ENCODE results near the gene DHRS12.

The DHRS12 gene, protein sequence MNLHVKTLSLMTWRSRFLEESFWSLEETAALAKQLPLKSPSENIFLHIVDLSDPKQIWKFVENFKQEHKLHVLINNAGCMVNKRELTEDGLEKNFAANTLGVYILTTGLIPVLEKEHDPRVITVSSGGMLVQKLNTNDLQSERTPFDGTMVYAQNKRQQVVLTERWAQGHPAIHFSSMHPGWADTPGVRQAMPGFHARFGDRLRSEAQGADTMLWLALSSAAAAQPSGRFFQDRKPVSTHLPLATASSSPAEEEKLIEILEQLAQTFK

DNA sequence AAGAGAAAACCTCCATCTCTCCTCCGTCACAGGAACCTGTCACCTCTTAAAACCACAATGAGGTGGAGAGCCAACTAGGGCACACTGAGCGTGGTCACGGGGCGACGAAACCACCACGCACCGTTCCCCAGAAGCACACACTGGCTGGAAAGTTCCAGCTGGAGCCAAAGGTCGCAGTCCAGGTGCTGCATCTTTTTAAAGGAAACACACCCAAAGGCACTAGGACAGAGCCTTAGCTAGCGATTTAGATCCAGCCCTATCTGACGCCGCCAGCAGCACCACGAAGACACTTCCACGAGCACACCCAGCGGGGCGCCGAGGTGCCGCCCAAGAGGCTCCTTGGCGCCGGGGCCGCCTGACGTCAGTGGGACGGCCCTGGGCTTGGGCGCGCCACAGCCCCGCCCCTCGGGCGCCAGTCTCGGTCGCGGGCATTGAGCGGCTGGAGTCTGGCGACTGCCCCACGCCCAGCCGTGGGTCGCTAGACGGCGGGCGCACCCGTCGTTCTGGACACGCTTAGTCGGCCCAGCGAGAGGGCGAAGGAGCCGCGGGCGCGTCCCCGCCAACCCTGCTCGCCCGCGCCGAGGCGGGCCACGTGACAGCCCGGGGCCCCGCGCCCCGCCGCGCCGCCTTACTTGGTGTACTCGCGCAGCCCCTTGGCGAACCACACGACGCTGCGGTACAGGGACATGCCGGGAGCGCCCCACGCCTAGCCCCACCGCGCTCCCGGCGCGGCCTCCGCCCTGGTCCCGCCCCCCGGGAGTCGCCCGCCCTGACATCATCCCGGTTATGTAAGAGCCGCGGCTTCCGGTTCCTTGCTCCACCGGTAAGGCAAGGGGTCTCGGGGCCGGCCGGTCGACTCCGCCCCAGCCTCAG lies at the start of gene DHRS12:
Gene DHRS12, minus strand, starts transcription at position 742 of the 873 bp plus-strand sequence. CDS start 4,504 bp downstream, outside the sequence.
- Histone ChIP-seq H3K27me3 (ENCODE audit: control insufficient read depth, insufficient read depth, low read length) (no peaks in the 10 kb centered on the region), H3K36me3 (ENCODE audit: control insufficient read depth, insufficient read depth, low read length) (no peaks in the 10 kb centered on the region), H3K9ac (ENCODE audit: low read depth, low read length) (peak within 1 kb of the TSS; percentile 70), H3K4me1 (ENCODE audit: control insufficient read depth, insufficient read depth, low read length) (peaks cover 25% of the 10 kb centered on the region), H3K9me3 (ENCODE audit: control insufficient read depth, insufficient read depth, low read length) (no peaks in the 10 kb centered on the region), H3K4me3 (ENCODE audit: low read depth, low read length) (peak within 1 kb of the TSS; percentile 85)

DNA sequence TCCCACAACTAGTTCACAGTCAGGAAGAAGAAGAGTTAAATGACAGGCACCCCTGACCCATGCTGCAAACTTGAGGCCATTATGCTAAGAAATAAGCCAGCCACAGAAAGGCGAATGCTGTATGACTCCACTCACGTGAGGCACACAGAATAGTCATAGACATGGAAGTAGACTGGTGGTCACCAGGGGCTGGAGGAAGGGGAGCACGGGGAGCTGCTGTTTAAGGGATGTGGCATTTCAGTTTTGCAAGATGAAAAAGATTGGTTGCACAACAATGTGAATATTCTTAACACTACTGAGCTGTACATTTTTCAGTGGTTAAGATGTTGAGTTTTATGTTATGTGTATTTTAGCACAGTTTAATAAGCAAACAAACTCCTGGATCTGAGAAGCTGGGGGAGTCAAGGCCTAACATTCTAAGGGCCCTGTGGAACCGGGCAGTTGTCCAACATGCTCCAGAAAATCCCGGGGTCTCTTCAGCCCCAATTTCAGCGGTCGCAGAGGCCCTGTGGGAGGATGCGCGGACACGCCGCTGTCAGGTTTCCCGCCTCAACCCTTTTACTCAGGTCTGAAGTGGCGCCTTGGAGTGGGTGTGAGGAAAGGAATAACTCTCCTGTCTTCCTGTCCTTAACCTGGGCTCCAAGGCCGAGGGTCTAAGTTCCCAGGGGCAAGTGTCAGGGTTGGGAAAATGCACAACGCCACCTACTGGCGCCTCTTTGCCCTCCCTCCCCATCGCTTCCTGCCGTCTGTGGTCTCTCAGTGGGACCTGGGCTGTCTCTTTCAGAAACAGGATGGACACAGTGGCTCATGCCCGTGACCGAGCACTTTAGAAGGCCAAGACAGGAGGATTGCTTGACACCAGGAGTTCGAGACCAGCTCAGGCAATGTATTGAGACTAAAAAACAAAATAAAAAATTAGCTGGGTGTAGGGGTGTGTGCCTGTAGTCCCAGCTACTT lies 45.5 kb upstream of the DHRS12 start:
- peaks cover 2% of the 10 kb centered on the region for H3K27me3 ChIP-seq (ENCODE audit: control insufficient read depth, insufficient read depth, low read length)
- H3K36me3 ChIP-seq (ENCODE audit: control insufficient read depth, insufficient read depth, low read length) = no peaks in the 10 kb centered on the region
- H3K9me3 ChIP-seq (ENCODE audit: control insufficient read depth, insufficient read depth, low read length) = no peaks in the 10 kb centered on the region
- peaks cover 6% of the 10 kb centered on the region for H3K4me1 ChIP-seq (ENCODE audit: control insufficient read depth, insufficient read depth, low read length)
- no peak overlapping the region for H3K9ac ChIP-seq (ENCODE audit: low read depth, low read length)
- H3K4me3 ChIP-seq (ENCODE audit: low read depth, low read length) = no peak overlapping the region

DNA sequence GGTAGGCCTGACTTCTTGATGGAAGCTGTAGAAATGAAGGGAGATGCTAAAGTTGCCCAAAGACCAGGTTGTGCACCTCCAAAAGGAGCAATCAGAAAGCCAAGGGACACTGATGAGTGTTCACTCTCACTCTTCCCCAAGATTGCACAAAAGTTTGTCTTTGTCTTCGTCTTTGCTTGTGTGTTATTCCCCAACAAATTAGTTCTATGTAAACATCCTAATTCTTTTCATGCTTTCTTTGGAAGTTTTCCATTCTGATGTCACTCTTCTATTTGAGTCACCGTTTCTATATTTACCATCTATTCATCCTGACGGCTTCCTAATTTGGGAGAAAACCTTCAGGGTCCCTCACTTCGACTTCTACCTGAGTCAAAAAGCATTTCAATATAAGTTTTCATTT lies 44.7 kb upstream of the DHRS12 start:
- no peak overlapping the region for H3K9ac ChIP-seq (ENCODE audit: low read depth, low read length)
- no peak overlapping the region for H3K4me3 ChIP-seq (ENCODE audit: low read depth, low read length)
- no peaks in the 10 kb centered on the region for H3K9me3 ChIP-seq (ENCODE audit: control insufficient read depth, insufficient read depth, low read length)
- H3K27me3 ChIP-seq (ENCODE audit: control insufficient read depth, insufficient read depth, low read length) = peaks cover 2% of the 10 kb centered on the region
- H3K36me3 ChIP-seq (ENCODE audit: control insufficient read depth, insufficient read depth, low read length) = no peaks in the 10 kb centered on the region
- peaks cover 6% of the 10 kb centered on the region for H3K4me1 ChIP-seq (ENCODE audit: control insufficient read depth, insufficient read depth, low read length)

DNA sequence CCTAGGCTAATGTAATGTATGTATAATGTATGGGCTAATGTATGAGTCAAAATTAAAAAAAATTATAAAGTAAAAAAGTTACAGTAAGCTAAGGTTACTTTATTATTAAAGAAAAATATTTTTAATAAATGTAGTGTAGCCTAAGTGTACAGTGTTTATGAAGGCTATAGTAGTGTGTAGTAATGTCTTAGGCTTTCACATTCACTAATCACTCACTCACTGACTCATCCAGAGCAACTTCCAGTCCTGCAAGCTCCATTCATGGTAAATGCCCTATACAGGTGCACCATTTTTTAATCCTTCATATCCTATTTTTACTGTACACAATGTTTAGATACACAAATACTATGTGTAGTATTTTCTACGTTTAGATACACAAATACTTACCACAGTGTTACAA lies 42.8 kb upstream of the DHRS12 start:
- Histone ChIP-seq H3K9ac (ENCODE audit: low read depth, low read length) (no peak overlapping the region), H3K27me3 (ENCODE audit: control insufficient read depth, insufficient read depth, low read length) (peaks cover 2% of the 10 kb centered on the region), H3K4me1 (ENCODE audit: control insufficient read depth, insufficient read depth, low read length) (peaks cover 6% of the 10 kb centered on the region), H3K9me3 (ENCODE audit: control insufficient read depth, insufficient read depth, low read length) (no peaks in the 10 kb centered on the region), H3K36me3 (ENCODE audit: control insufficient read depth, insufficient read depth, low read length) (no peaks in the 10 kb centered on the region), H3K4me3 (ENCODE audit: low read depth, low read length) (no peak overlapping the region)

GRCh38 chr13:51845574-51846318 lies 41.8 kb upstream of the DHRS12 start:
- Histone ChIP-seq H3K9me3 (ENCODE audit: control insufficient read depth, insufficient read depth, low read length) (no peaks in the 10 kb centered on the region), H3K4me1 (ENCODE audit: control insufficient read depth, insufficient read depth, low read length) (peaks cover 6% of the 10 kb centered on the region), H3K27me3 (ENCODE audit: control insufficient read depth, insufficient read depth, low read length) (peaks cover 2% of the 10 kb centered on the region), H3K36me3 (ENCODE audit: control insufficient read depth, insufficient read depth, low read length) (no peaks in the 10 kb centered on the region), H3K4me3 (ENCODE audit: low read depth, low read length) (no peak overlapping the region), H3K9ac (ENCODE audit: low read depth, low read length) (no peak overlapping the region)

DNA sequence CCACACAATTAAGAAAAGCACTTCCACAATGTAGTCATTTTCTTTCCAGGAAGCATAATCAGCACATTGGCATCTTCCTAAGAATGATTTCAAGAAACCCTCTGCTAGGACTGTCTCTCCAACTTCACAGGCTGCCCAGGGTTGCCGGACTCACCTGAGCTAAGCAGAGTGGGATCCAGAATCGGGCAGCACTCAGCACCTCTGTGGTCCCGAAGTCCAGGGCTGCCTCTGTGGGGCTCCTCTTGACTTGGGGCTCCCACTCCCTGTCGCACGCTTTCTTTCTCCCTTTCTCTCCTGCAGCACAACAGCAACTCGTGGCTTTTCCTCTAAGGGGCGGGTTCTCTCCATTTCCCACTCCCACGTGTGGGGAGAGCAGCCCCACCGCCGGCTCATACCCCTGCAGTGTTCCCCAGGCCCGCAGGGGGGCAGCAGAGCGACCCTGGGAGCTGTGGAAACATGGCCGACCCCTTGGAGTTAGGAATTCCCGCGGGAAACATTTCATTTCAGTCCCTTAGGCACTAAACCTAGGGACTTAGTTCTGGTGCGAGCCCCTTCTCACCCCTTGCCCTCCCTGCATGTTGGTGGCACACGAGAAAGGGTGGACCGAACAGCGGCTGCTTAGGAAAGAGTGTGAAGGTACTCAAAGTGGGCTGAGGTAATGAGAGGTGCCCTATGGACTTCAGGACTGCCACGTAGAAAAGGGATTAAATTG lies 41.1 kb upstream of the DHRS12 start, which contains the start of gene TMEM272:
Gene TMEM272, minus strand, starts transcription at position 316 of the 712 bp plus-strand sequence. CDS start 6,647 bp downstream, outside the sequence.
- peaks cover 2% of the 10 kb centered on the region for H3K27me3 ChIP-seq (ENCODE audit: control insufficient read depth, insufficient read depth, low read length)
- H3K4me3 ChIP-seq (ENCODE audit: low read depth, low read length) = peak within 1 kb of the TSS; percentile 41
- H3K36me3 ChIP-seq (ENCODE audit: control insufficient read depth, insufficient read depth, low read length) = no peaks in the 10 kb centered on the region
- H3K9ac ChIP-seq (ENCODE audit: low read depth, low read length) = peak within 1 kb of the TSS; percentile 73
- H3K9me3 ChIP-seq (ENCODE audit: control insufficient read depth, insufficient read depth, low read length) = no peaks in the 10 kb centered on the region
- H3K4me1 ChIP-seq (ENCODE audit: control insufficient read depth, insufficient read depth, low read length) = peaks cover 6% of the 10 kb centered on the region

- peaks cover 6% of the 10 kb centered on the region for H3K4me1 ChIP-seq (ENCODE audit: control insufficient read depth, insufficient read depth, low read length)
- H3K9ac ChIP-seq (ENCODE audit: low read depth, low read length) = no peak overlapping the region
- no peak overlapping the region for H3K4me3 ChIP-seq (ENCODE audit: low read depth, low read length)
- no peaks in the 10 kb centered on the region for H3K36me3 ChIP-seq (ENCODE audit: control insufficient read depth, insufficient read depth, low read length)
- H3K27me3 ChIP-seq (ENCODE audit: control insufficient read depth, insufficient read depth, low read length) = peaks cover 2% of the 10 kb centered on the region
- H3K9me3 ChIP-seq (ENCODE audit: control insufficient read depth, insufficient read depth, low read length) = no peaks in the 10 kb centered on the region
Observed at GRCh38 chr13:51843529-51843928, 39.6 kb upstream of the DHRS12 start.

DNA sequence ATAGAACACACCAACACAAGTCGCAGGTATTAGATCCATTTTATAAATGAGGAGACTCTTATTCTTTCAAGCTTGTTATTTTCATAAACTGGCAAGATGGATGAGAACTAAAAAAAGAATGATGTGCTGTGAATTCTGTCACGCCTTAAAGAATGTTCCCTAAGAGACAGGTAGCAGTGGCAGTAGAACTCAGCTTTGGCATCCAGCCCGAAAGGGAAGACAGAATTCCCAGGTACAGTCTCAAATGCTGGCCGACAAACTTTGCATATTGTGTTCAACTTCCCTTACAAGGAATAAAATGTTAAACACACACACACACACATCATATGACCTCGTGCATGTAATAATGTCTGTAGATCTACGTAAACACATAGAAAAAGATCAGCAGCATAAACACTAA lies 37.8 kb upstream of the DHRS12 start:
- Histone ChIP-seq H3K36me3 (ENCODE audit: control insufficient read depth, insufficient read depth, low read length) (no peaks in the 10 kb centered on the region), H3K9me3 (ENCODE audit: control insufficient read depth, insufficient read depth, low read length) (no peaks in the 10 kb centered on the region), H3K4me1 (ENCODE audit: control insufficient read depth, insufficient read depth, low read length) (peaks cover 6% of the 10 kb centered on the region), H3K9ac (ENCODE audit: low read depth, low read length) (no peak overlapping the region), H3K27me3 (ENCODE audit: control insufficient read depth, insufficient read depth, low read length) (peaks cover 2% of the 10 kb centered on the region), H3K4me3 (ENCODE audit: low read depth, low read length) (no peak overlapping the region)

DNA sequence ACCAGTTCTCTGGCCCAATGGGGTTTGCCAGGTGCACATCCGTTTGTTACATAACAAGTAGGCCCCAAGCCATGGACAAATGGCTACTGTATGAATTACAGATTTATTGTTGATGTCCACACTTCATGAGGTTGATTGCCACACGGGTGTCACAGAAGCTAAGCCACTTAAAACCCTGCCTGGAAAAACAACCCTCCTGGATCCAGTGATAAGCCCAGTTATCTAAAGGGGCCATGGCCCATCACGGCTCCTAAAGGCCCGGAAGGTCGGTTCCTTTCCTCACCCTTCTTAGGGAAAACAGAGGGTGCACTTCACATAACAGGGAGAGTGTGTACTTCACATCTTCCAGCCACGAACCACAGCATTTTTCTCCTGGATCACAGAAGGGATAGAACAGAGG lies 37.0 kb upstream of the DHRS12 start:
- peaks cover 2% of the 10 kb centered on the region for H3K27me3 ChIP-seq (ENCODE audit: control insufficient read depth, insufficient read depth, low read length)
- H3K36me3 ChIP-seq (ENCODE audit: control insufficient read depth, insufficient read depth, low read length) = no peaks in the 10 kb centered on the region
- H3K9me3 ChIP-seq (ENCODE audit: control insufficient read depth, insufficient read depth, low read length) = no peaks in the 10 kb centered on the region
- H3K4me3 ChIP-seq (ENCODE audit: low read depth, low read length) = no peak overlapping the region
- H3K4me1 ChIP-seq (ENCODE audit: control insufficient read depth, insufficient read depth, low read length) = peaks cover 6% of the 10 kb centered on the region
- no peak overlapping the region for H3K9ac ChIP-seq (ENCODE audit: low read depth, low read length)

DNA sequence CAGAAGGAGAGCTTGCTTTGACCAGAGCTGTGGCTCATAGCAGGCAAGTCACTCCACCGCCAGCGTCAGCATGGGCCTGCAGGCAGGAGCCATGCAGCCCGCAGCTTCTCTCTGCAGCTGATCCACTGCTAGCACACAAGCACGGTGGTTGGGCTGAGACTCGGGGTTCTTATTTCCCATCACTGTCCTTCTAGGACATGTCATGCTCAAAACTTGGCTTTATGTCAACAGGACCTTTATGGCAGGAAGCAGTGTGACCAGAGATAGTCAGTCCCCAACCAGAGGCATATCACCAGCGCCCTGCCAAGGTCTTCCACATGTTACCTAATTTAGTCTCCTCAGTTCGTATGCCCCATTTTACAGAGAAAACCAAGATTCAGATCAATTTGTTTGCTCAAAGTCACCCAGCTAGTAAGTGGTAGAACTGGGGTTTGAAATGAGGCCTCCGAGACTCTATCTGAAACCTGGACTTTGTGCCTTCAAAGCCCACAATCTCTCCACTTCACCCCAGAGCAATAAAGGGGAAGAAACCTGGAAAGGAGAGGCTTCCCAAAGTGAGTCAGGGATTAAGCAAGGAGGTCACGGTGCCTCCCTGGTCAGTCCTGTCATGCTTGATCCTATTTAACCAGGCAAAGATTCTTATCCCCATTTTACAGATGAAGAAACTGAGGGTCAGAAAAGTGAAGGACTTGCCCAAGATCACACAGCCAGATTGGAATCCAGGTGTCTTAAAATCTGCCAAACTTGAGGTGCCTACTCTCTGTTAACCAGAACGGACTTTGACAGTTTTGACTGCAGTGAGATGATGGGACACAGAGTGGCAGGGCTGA lies 36.0 kb upstream of the DHRS12 start:
- Histone ChIP-seq H3K27me3 (ENCODE audit: control insufficient read depth, insufficient read depth, low read length) (no peaks in the 10 kb centered on the region), H3K4me1 (ENCODE audit: control insufficient read depth, insufficient read depth, low read length) (peaks cover 2% of the 10 kb centered on the region), H3K36me3 (ENCODE audit: control insufficient read depth, insufficient read depth, low read length) (no peaks in the 10 kb centered on the region), H3K9me3 (ENCODE audit: control insufficient read depth, insufficient read depth, low read length) (no peaks in the 10 kb centered on the region), H3K4me3 (ENCODE audit: low read depth, low read length) (no peak overlapping the region), H3K9ac (ENCODE audit: low read depth, low read length) (no peak overlapping the region)
